ENCODE results near the gene ST7. TPM values are rescaled to one million over a fixed set of nuclear protein-coding genes. Genes with fewer than 3 reads are reported as not detected.
A peak's percentile ranks its signal among the peaks of the same experiment; 100 is the strongest.

ST7 gene
- total and polyA plus RNA-seq, 2 of the 8 experiments (the other 6 are each of a cell fraction or from before 2014, with no cell fraction given) = 16.3 to 18.0 TPM

DNA sequence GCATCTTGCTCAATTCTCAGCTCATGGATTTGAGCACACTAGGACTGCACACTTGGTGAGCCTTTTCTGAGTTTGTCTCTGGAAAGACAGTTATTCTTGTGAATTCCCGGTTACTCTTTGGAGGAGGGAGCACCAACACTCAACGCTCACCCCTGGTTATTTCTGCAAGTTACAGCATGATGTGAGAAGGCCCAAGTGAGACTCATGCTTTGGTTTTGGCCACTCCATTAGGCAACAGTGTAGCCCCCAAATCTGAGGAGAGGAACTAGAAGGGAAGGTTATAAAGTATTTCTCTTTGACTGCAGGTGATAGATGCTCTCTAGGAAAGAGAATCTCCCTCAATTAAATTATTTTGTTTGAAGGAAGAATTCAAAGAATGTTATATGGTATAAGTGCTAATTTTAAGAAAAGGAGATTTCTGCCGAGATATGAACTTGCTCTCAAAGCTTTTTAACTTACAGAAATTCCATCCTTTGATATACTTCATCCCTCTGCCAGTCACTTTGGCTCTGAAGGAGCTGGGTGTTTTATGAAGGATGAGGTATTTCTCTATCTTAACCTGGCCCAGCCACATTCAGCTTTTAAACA is 186.2 kb downstream of the ST7 start (continued):
- TF ChIP-seq, protein P1, sequence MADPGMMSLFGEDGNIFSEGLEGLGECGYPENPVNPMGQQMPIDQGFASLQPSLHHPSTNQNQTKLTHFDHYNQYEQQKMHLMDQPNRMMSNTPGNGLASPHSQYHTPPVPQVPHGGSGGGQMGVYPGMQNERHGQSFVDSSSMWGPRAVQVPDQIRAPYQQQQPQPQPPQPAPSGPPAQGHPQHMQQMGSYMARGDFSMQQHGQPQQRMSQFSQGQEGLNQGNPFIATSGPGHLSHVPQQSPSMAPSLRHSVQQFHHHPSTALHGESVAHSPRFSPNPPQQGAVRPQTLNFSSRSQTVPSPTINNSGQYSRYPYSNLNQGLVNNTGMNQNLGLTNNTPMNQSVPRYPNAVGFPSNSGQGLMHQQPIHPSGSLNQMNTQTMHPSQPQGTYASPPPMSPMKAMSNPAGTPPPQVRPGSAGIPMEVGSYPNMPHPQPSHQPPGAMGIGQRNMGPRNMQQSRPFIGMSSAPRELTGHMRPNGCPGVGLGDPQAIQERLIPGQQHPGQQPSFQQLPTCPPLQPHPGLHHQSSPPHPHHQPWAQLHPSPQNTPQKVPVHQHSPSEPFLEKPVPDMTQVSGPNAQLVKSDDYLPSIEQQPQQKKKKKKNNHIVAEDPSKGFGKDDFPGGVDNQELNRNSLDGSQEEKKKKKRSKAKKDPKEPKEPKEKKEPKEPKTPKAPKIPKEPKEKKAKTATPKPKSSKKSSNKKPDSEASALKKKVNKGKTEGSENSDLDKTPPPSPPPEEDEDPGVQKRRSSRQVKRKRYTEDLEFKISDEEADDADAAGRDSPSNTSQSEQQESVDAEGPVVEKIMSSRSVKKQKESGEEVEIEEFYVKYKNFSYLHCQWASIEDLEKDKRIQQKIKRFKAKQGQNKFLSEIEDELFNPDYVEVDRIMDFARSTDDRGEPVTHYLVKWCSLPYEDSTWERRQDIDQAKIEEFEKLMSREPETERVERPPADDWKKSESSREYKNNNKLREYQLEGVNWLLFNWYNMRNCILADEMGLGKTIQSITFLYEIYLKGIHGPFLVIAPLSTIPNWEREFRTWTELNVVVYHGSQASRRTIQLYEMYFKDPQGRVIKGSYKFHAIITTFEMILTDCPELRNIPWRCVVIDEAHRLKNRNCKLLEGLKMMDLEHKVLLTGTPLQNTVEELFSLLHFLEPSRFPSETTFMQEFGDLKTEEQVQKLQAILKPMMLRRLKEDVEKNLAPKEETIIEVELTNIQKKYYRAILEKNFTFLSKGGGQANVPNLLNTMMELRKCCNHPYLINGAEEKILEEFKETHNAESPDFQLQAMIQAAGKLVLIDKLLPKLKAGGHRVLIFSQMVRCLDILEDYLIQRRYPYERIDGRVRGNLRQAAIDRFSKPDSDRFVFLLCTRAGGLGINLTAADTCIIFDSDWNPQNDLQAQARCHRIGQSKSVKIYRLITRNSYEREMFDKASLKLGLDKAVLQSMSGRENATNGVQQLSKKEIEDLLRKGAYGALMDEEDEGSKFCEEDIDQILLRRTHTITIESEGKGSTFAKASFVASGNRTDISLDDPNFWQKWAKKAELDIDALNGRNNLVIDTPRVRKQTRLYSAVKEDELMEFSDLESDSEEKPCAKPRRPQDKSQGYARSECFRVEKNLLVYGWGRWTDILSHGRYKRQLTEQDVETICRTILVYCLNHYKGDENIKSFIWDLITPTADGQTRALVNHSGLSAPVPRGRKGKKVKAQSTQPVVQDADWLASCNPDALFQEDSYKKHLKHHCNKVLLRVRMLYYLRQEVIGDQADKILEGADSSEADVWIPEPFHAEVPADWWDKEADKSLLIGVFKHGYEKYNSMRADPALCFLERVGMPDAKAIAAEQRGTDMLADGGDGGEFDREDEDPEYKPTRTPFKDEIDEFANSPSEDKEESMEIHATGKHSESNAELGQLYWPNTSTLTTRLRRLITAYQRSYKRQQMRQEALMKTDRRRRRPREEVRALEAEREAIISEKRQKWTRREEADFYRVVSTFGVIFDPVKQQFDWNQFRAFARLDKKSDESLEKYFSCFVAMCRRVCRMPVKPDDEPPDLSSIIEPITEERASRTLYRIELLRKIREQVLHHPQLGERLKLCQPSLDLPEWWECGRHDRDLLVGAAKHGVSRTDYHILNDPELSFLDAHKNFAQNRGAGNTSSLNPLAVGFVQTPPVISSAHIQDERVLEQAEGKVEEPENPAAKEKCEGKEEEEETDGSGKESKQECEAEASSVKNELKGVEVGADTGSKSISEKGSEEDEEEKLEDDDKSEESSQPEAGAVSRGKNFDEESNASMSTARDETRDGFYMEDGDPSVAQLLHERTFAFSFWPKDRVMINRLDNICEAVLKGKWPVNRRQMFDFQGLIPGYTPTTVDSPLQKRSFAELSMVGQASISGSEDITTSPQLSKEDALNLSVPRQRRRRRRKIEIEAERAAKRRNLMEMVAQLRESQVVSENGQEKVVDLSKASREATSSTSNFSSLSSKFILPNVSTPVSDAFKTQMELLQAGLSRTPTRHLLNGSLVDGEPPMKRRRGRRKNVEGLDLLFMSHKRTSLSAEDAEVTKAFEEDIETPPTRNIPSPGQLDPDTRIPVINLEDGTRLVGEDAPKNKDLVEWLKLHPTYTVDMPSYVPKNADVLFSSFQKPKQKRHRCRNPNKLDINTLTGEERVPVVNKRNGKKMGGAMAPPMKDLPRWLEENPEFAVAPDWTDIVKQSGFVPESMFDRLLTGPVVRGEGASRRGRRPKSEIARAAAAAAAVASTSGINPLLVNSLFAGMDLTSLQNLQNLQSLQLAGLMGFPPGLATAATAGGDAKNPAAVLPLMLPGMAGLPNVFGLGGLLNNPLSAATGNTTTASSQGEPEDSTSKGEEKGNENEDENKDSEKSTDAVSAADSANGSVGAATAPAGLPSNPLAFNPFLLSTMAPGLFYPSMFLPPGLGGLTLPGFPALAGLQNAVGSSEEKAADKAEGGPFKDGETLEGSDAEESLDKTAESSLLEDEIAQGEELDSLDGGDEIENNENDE (IDR thresholded peaks at IDR 0.05; ENCODE audit: insufficient replicate concordance, low read length) = peak; percentile 27
- TF ChIP-seq TBP (IDR thresholded peaks at IDR 0.05; ENCODE audit: low read depth, low read length) = no peak

Data from H1 (cell line).